ENCODE measurements around the gene APOBEC3A. TPM values are rescaled to one million over a fixed set of nuclear protein-coding genes. Genes with fewer than 3 reads are reported as not detected.
"Not testable (repeated sequence)": the region's sequence is repeated elsewhere in the genome, so short reads cannot be mapped to it uniquely, and the experiment has no call there.

APOBEC3A gene
- total RNA-seq, 1 experiment from 2014 or later, result not detected

- Histone ChIP-seq H3K27me3 (replicated peaks) (peaks cover 1% of the 10 kb centered on the region; the same call in 1 of the 2 replicates), H3K9me3 (replicated peaks) (no peaks in the 10 kb centered on the region), H3K36me3 (no peaks in the 10 kb centered on the region), H3K4me3 (no peak overlapping the region), H3K4me1 (replicated peaks) (no peaks in the 10 kb centered on the region), H3K27ac (no peak overlapping the region)
- DNase-seq (ENCODE audit: low read depth in 1 of 2, low spot score in 2 of 2), result no peak
Observed at GRCh38 chr22:38957808-38958650, 620 bp downstream of the APOBEC3A start.

GRCh38 chr22:38958651-38958943 is 1.2 kb downstream of the APOBEC3A start:
- DNase-seq (ENCODE audit: low read depth in 1 of 2, low spot score in 2 of 2); H3K27me3 ChIP-seq (replicated peaks); H3K9me3 ChIP-seq (replicated peaks); H3K4me1 ChIP-seq (replicated peaks); H3K4me3 ChIP-seq; H3K27ac ChIP-seq; H3K36me3 ChIP-seq: not testable (repeated sequence)

DNA sequence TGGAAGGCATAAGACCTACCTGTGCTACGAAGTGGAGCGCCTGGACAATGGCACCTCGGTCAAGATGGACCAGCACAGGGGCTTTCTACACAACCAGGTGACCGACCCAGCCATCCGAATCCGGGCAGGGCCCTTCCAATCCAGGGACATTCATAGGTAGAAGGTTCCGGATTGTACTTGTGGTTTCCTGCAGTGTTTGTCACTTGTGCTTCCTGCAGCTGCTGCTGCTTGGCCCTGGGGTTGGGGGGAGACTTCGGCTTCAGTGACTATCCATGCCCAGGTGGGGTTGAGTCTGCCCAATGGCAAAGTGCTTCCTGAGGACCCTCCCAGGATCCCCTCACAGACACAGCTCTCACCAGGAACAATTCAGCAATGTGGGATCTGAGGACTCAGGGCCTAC is 2.2 kb downstream of the APOBEC3A start:
- no peaks in the 10 kb centered on the region for H3K9me3 ChIP-seq (replicated peaks)
- no peaks in the 10 kb centered on the region; the same call in none of the 2 replicates for H3K27me3 ChIP-seq (replicated peaks)
- no peak overlapping the region for H3K4me3 ChIP-seq
- DNase-seq (ENCODE audit: low read depth in 1 of 2, low spot score in 2 of 2), result no peak
- no peaks in the 10 kb centered on the region for H3K4me1 ChIP-seq (replicated peaks)
- H3K36me3 ChIP-seq, result no peaks in the 10 kb centered on the region
- H3K27ac ChIP-seq, result no peak overlapping the region

DNA sequence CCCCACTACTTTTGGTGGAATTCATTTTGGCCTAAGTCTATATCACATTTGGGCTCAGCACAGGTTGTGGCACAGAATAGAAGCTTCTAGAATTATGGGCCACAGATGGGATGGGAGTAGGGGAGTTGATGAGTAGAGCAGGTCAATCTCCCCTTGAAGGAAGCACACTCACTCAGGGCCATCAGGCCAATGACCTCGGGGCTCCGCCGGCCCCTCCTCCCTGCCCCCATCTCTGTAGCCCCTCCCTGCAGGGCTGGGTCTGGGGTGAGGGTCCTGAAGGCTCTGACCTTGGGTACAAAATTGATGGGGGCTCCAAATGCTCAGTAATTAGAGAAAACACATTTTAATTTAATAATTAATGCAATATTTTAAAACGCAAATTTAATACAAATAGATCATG is 3.3 kb downstream of the APOBEC3A start:
- H3K27ac ChIP-seq; H3K4me1 ChIP-seq (replicated peaks); H3K4me3 ChIP-seq; H3K36me3 ChIP-seq; H3K27me3 ChIP-seq (replicated peaks); DNase-seq (ENCODE audit: low read depth in 1 of 2, low spot score in 2 of 2); H3K9me3 ChIP-seq (replicated peaks): not testable (repeated sequence)

- H3K4me3 ChIP-seq; H3K27ac ChIP-seq; H3K4me1 ChIP-seq (replicated peaks); DNase-seq (ENCODE audit: low read depth in 1 of 2, low spot score in 2 of 2); H3K9me3 ChIP-seq (replicated peaks); H3K36me3 ChIP-seq; H3K27me3 ChIP-seq (replicated peaks): not testable (repeated sequence)
Observed at GRCh38 chr22:38963291-38963738, 5.9 kb downstream of the APOBEC3A start.

DNA sequence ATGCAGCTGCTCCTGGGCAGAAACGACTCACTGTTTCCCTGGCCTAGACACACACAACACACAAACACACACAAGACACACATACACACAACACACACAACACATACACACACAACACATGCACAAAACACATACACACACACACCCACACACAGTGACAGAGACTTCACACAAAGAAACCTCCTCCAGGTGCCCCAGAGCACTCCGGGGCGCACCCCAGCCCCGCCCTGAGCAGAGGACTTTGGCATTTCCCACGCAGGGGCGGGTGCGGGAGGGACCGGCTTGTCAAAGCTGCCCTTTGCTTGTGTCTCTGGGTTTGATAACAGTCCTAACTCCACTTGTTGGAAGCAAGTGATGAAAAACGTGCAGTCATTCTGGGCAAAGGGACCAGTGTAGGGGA is 6.5 kb downstream of the APOBEC3A start:
- no peak for DNase-seq (ENCODE audit: low read depth in 1 of 2, low spot score in 2 of 2)
- H3K4me3 ChIP-seq, result no peak overlapping the region
- H3K27ac ChIP-seq, result no peak overlapping the region
- H3K36me3 ChIP-seq, result no peaks in the 10 kb centered on the region
- H3K9me3 ChIP-seq (replicated peaks), result no peaks in the 10 kb centered on the region
- H3K27me3 ChIP-seq (replicated peaks), result no peaks in the 10 kb centered on the region; the same call in 1 of the 2 replicates
- H3K4me1 ChIP-seq (replicated peaks), result no peaks in the 10 kb centered on the region

GRCh38 chr22:38964306-38964705 is 6.9 kb downstream of the APOBEC3A start:
- Histone ChIP-seq H3K4me1 (replicated peaks) (no peaks in the 10 kb centered on the region), H3K27ac (no peak overlapping the region), H3K9me3 (replicated peaks) (no peaks in the 10 kb centered on the region), H3K36me3 (no peaks in the 10 kb centered on the region), H3K4me3 (no peak overlapping the region), H3K27me3 (replicated peaks) (peaks cover under 1% of the 10 kb centered on the region; the same call in 1 of the 2 replicates)
- no peak for DNase-seq (ENCODE audit: low read depth in 1 of 2, low spot score in 2 of 2)

- Histone ChIP-seq H3K36me3 (no peaks in the 10 kb centered on the region), H3K27ac (no peak overlapping the region), H3K4me3 (no peak overlapping the region), H3K9me3 (replicated peaks) (no peaks in the 10 kb centered on the region), H3K27me3 (replicated peaks) (peaks cover 4% of the 10 kb centered on the region; the same call in 1 of the 2 replicates), H3K4me1 (replicated peaks) (no peaks in the 10 kb centered on the region)
- no peak for DNase-seq (ENCODE audit: low read depth in 1 of 2, low spot score in 2 of 2)
Observed at GRCh38 chr22:38964989-38965388, 7.6 kb downstream of the APOBEC3A start.

DNA sequence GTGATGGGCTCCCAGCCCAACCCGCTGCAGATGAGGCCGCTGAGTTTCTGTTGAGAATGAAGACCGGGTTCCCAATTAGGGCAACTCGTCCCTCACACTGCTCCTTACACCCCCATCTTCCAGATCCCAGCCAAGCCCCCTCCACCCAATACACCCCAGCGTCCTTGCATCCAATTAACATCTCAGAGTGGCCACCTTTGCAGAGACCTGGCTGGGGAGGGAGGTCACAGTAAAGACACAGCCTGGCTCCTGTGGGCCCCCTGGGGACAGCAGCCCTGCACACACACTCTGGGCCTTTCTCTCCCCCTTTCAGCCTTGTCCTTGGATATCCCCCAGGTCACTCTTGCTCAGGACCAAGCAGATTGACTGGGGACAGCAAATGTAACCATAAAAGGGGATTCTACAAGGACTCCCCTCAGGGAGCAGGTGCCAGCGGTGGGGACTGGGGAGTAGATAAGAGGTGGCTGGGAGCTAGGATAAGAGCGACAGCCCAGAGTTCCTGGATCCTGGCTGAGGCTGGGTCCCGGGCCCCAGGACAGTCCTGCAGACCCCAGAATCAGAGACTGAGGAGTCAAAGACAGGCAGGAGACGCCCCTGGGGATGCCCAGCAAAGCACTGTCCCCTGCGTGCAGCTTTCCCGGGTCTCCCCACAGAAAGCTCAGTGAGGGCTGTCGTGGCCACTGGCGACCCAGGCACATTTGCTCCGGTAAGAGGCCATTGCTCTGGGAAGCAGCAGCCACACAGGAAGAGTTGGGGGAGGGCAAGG is 8.4 kb downstream of the APOBEC3A start:
- no peak overlapping the region for H3K4me3 ChIP-seq
- H3K36me3 ChIP-seq, result no peaks in the 10 kb centered on the region
- no peak overlapping the region for H3K27ac ChIP-seq
- H3K27me3 ChIP-seq (replicated peaks), result peaks cover 4% of the 10 kb centered on the region; the same call in 1 of the 2 replicates
- no peak for DNase-seq (ENCODE audit: low read depth in 1 of 2, low spot score in 2 of 2)
- no peaks in the 10 kb centered on the region for H3K9me3 ChIP-seq (replicated peaks)
- no peaks in the 10 kb centered on the region for H3K4me1 ChIP-seq (replicated peaks)

- Histone ChIP-seq H3K27me3 (replicated peaks) (peaks cover 4% of the 10 kb centered on the region; the same call in 1 of the 2 replicates), H3K4me3 (no peak overlapping the region), H3K4me1 (replicated peaks) (no peaks in the 10 kb centered on the region), H3K36me3 (no peaks in the 10 kb centered on the region), H3K27ac (no peak overlapping the region), H3K9me3 (replicated peaks) (no peaks in the 10 kb centered on the region)
- no peak for DNase-seq (ENCODE audit: low read depth in 1 of 2, low spot score in 2 of 2)
Observed at GRCh38 chr22:38966380-38966702, 8.9 kb downstream of the APOBEC3A start.

GRCh38 chr22:38966942-38967341 is 9.5 kb downstream of the APOBEC3A start:
- no peaks in the 10 kb centered on the region for H3K36me3 ChIP-seq
- DNase-seq (ENCODE audit: low read depth in 1 of 2, low spot score in 2 of 2), result no peak

GRCh38 chr22:38967451-38968450 is 10.3 kb downstream of the APOBEC3A start:
- DNase-seq (ENCODE audit: low read depth in 1 of 2, low spot score in 2 of 2), result no peak
- H3K9me3 ChIP-seq (replicated peaks), result no peaks in the 10 kb centered on the region
- H3K27ac ChIP-seq, result no peak overlapping the region
- H3K4me1 ChIP-seq (replicated peaks), result no peaks in the 10 kb centered on the region
- H3K36me3 ChIP-seq, result no peaks in the 10 kb centered on the region
- no peak overlapping the region for H3K4me3 ChIP-seq
- peaks cover 4% of the 10 kb centered on the region; the same call in 1 of the 2 replicates for H3K27me3 ChIP-seq (replicated peaks)

More at GRCh38 chr22:38966942-38967341, 9.5 kb downstream of the APOBEC3A start:
- Histone ChIP-seq H3K27me3 (replicated peaks) (peaks cover 4% of the 10 kb centered on the region; the same call in 1 of the 2 replicates), H3K27ac (no peak overlapping the region), H3K4me3 (no peak overlapping the region), H3K4me1 (replicated peaks) (no peaks in the 10 kb centered on the region), H3K9me3 (replicated peaks) (no peaks in the 10 kb centered on the region)

- H3K27me3 ChIP-seq (replicated peaks), result peaks cover 4% of the 10 kb centered on the region; the same call in 1 of the 2 replicates
- no peaks in the 10 kb centered on the region for H3K4me1 ChIP-seq (replicated peaks)
- H3K36me3 ChIP-seq, result no peaks in the 10 kb centered on the region
- H3K27ac ChIP-seq, result no peak overlapping the region
- H3K9me3 ChIP-seq (replicated peaks), result no peaks in the 10 kb centered on the region
- DNase-seq (ENCODE audit: low read depth in 1 of 2, low spot score in 2 of 2), result no peak
- H3K4me3 ChIP-seq, result no peak overlapping the region
Observed at GRCh38 chr22:38968801-38969200, 11.4 kb downstream of the APOBEC3A start.

Measured in SJSA1 (cell line).